Endothelial cell of umbilical vein (primary cell): ENCODE data around the gene KRT26. TPM values are rescaled to one million over a fixed set of nuclear protein-coding genes. Genes with fewer than 3 reads are reported as not detected.
"Not testable (repeated sequence)": the region's sequence is repeated elsewhere in the genome, so short reads cannot be mapped to it uniquely, and the experiment has no call there.

Experiments
- BruUV-seq: library from RNA; stranded (reverse); fragments of 400-500 nt; replicated peaks from 2 replicates; lab custom pipeline; 2021; lab: Mats Ljungman, UMichigan
- CTCF ChIA-PET: fragments of 300-600, 350-600 bp; sonication (Branson Sonifier 250); formaldehyde crosslinking; loops from one replicate; lab custom pipeline; 2021; ENCODE audit warnings: antibody characterized with exemption, inconsistent platforms; lab: Charles Lee
- POLR2A ChIA-PET: fragments of 300-600, 350-600 bp; sonication (Branson Sonifier 250); formaldehyde crosslinking; loops from one replicate; lab custom pipeline; 2021; ENCODE audit warnings: antibody characterized with exemption, inconsistent platforms; lab: Charles Lee
- DNase-seq: peaks from one replicate; pipeline ENCODE4 v3.0.0-alpha.2; 2011; ENCODE audit warnings: low read depth, low spot score
- FAIRE-seq: peaks from 2 replicates; lab custom pipeline; 2011; peaks lifted over from hg19 to GRCh38; lab: Jason Lieb, UNC
- H2AFZ ChIP-seq: 2 replicates; pipeline ENCODE4 v1.6.0; 2012; ENCODE audit warnings: low read depth, low read length, control low read depth, inconsistent platforms
- H3K27ac ChIP-seq: 2 replicates; pipeline ENCODE4 v1.5.1; 2011; ENCODE audit warnings: low read depth, mild to moderate bottlenecking, control low read depth, low read length, moderate library complexity; ENCODE audit not compliant: insufficient read depth
- H3K27me3 ChIP-seq, 2 experiments: 2 replicates each; pipeline versions ENCODE4 v1.6.0 to v1.6.1; 2011; ENCODE audit warnings: low read length in 2 of 2, mixed read lengths in 1 of 2; ENCODE audit not compliant: control insufficient read depth in 2 of 2, insufficient read depth in 2 of 2
- H3K36me3 ChIP-seq, 2 experiments: 2 replicates in 1 of 2; 3 replicates in 1 of 2; pipeline ENCODE4 v1.5.1; 2011; ENCODE audit warnings: low read length in 2 of 2, mild to moderate bottlenecking in 1 of 2, moderate library complexity in 1 of 2; ENCODE audit not compliant: control insufficient read depth in 2 of 2, insufficient read depth in 2 of 2; ENCODE audit errors: extremely low read depth in 1 of 2
- H3K4me1 ChIP-seq: 3 replicates; pipeline ENCODE4 v1.5.1; 2011; ENCODE audit warnings: mild to moderate bottlenecking, low read length; ENCODE audit not compliant: control insufficient read depth, insufficient read depth; ENCODE audit errors: extremely low read depth
- H3K4me2 ChIP-seq: 2 replicates; pipeline ENCODE4 v1.6.1; 2011; ENCODE audit warnings: low read length, control low read depth, mixed read lengths; ENCODE audit not compliant: insufficient read depth
- H3K4me3 ChIP-seq, 3 experiments: fragments of 200-600 bp in 1 of 3; sonication (generic), shearing (Covaris generic) in 1 of 3; replicated peaks in 1 of 3; 2 replicates each; pipeline ENCODE4 v1.5.1; 2011 to 2016; ENCODE audit warnings: control low read depth in 3 of 3, low read length in 3 of 3, mild to moderate bottlenecking in 2 of 3, inconsistent platforms in 1 of 3, low read depth in 1 of 3, moderate library complexity in 1 of 3; ENCODE audit not compliant: insufficient read depth in 1 of 3
- H3K79me2 ChIP-seq: 2 replicates; pipeline ENCODE4 v1.6.0; 2012; ENCODE audit warnings: low read length, inconsistent platforms; ENCODE audit not compliant: control insufficient read depth, insufficient read depth
- H3K9ac ChIP-seq: replicated peaks from 2 replicates; pipeline ENCODE3; 2011; ENCODE audit warnings: low read length, control low read depth; ENCODE audit not compliant: insufficient read depth; ENCODE audit errors: extremely low read depth
- H3K9me1 ChIP-seq: replicated peaks from 3 replicates; pipeline ENCODE4 v1.6.0; 2011; ENCODE audit warnings: mild to moderate bottlenecking, low read length; ENCODE audit not compliant: control insufficient read depth, insufficient read depth; ENCODE audit errors: extremely low read depth
- H3K9me3 ChIP-seq: replicated peaks from 2 replicates; pipeline ENCODE4 v1.5.1; 2012; ENCODE audit warnings: low read length, inconsistent platforms; ENCODE audit not compliant: control insufficient read depth, insufficient read depth
- H4K20me1 ChIP-seq: replicated peaks from 2 replicates; pipeline ENCODE3; 2011; ENCODE audit warnings: mild to moderate bottlenecking, low read length; ENCODE audit not compliant: control insufficient read depth, insufficient read depth; ENCODE audit errors: extremely low read depth
- EZH2 ChIP-seq: IDR thresholded peaks from 2 replicates; pipeline ENCODE4 v1.6.1; 2012; ENCODE audit warnings: borderline replicate concordance, low read depth, mild to moderate bottlenecking, moderate library complexity, low read length, inconsistent platforms; ENCODE audit not compliant: severe bottlenecking
- dilution Hi-C: fragments of 300-500 bp; cut with MboI; formaldehyde crosslinking; loops from one replicate; pipeline ENCODE4 v1.15.0; 2019; ENCODE audit warnings: low sequenced_read_pairs; ENCODE audit not compliant: extremely low pct_ligation_motif_present
- intact Hi-C: fragments of 100-400 bp; cut with micrococcal nuclease; formaldehyde crosslinking; loops from one replicate; pipeline ENCODE4 v1.10.0; 2022
- polyA plus RNA-seq, 4 experiments: library from polyadenylated mRNA; depleted of rRNA in 3 of 4; stranded (reverse) in 3 of 4; unstranded in 1 of 4; fragments of >200 nt; gene quantifications; 2 replicates each; pipeline versions ENCODE4 v1.2.1 to v1.2.3, GENCODE V29; 2011 to 2012; ENCODE audit warnings: missing spikeins in 1 of 4
- total RNA-seq: library from RNA; stranded (reverse); gene quantifications from 2 replicates; pipeline ENCODE4 v1.2.3, GENCODE V29; 2021

Gene KRT26
- total and polyA plus RNA-seq, 2 donors (not counting 3 experiments of a cell fraction or from before 2014, with no cell fraction given): not detected

DNA sequence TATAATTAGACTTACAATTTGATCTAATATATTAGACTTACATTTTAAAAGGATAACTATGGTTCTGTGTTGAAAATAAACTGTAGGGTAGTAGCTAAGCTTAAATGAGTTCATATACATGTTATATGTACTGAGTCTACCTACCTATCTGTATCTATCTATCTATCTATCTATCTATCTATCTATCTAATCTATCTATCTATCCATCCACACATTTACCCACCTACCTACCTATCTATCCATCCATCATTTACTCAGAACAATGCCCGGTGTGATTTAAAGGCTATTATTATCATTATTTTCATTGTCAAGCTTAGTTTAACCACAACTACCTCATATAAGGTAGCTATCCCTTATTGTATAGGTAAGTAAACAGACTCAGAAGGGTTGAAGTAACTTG is 43.4 kb upstream of the KRT26 start:
- TF ChIP-seq EZH2: no peak
- no peak for FAIRE-seq
- peaks cover 0 to 2% of the 10 kb centered on the region in 2 experiments for H3K36me3 ChIP-seq

GRCh38 chr17:40814657-40815056 is 42.7 kb upstream of the KRT26 start:
- POLR2A ChIA-PET, H3K27me3 ChIP-seq, H3K36me3 ChIP-seq, H3K4me3 ChIP-seq, H3K9ac ChIP-seq, FAIRE-seq, H3K4me2 ChIP-seq, H3K79me2 ChIP-seq, H4K20me1 ChIP-seq, H2AFZ ChIP-seq, H3K27ac ChIP-seq, H3K9me3 ChIP-seq, dilution Hi-C loops, BruUV-seq, DNase-seq, H3K9me1 ChIP-seq, CTCF ChIA-PET: not testable (repeated sequence)
- intact Hi-C loops: loop anchor here (5.0 kb wide), 1 partner anchor 853 kb away; no protein-coding TSS in a partner anchor
- H3K4me1 ChIP-seq: peaks cover 16% of the 10 kb centered on the region

More for the DNA sequence above, 43.4 kb upstream of the KRT26 start:
- Histone ChIP-seq H3K4me2 (no peak overlapping the region), H3K27me3 (peaks cover 2 to 4% of the 10 kb centered on the region in 2 experiments), H3K9me1 (no peaks in the 10 kb centered on the region), H4K20me1 (no peaks in the 10 kb centered on the region), H3K27ac (no peak overlapping the region), H3K79me2 (no peaks in the 10 kb centered on the region), H2AFZ (no peak overlapping the region), H3K9me3 (no peaks in the 10 kb centered on the region), H3K9ac (no peak overlapping the region), H3K4me1 (peaks cover 9% of the 10 kb centered on the region), H3K4me3 (no peak overlapping the region)
- intact Hi-C loops (loop anchor here (5.0 kb wide), 1 partner anchor 852 kb away; no protein-coding TSS in a partner anchor), dilution Hi-C loops (no loop called here)
- no peak for DNase-seq
- BruUV-seq: no TSS peak
- POLR2A ChIA-PET: no interaction called here
- CTCF ChIA-PET: interaction anchor here (1.0 to 1.4 kb wide), 3 partner anchors 12 to 848 kb away, joined by 3 to 6 read pairs (median 5); no protein-coding TSS in a partner anchor
